ENCODE results near the gene EZH2.

DNA sequence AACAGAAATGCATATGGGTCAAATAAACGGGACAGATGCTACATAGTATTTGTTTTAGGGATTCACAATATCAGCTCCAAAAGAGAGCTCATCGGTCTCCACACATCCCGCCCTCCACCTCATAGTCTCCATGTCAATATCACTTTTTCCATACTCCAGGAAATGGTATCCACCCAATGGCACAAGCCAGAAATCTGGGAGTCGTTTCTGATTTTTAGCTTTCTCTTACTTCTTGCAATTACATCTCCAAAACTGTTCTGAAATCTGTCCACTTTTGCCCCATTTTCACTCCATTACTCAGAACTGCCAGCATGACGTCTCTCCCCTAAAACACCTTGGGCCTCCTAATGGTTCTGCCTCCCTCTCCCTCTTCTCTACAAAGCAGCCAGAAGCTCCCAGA, 47.4 kb upstream of the EZH2 start:
- TF ChIP-seq ATF1 (CRISPR knock-in tag; IDR thresholded peaks at IDR 0.05) (no peak), GABPB1 (CRISPR knock-in tag; IDR thresholded peaks at IDR 0.05) (no peak), FOXJ3 (CRISPR knock-in tag; IDR thresholded peaks at IDR 0.05; ENCODE audit: borderline replicate concordance) (no peak)
